HAP-1 (cell line): Measurements from ENCODE around the gene KCNK18.
"Not testable (repeated sequence)": the region's sequence is repeated elsewhere in the genome, so short reads cannot be mapped to it uniquely, and the experiment has no call there.

Experiments used
- DNase-seq, 2 experiments: peaks; one replicate each; pipeline ENCODE4 v3.0.0-alpha.2; 2016 to 2020; ENCODE audit warnings: low spot score in 2 of 2
- H3K27me3 ChIP-seq: fragments of 250-450 bp; sonication (Bioruptor Pico); 2 replicates; pipeline ENCODE4 v1.5.1; 2020; ENCODE audit warnings: low read depth, mild to moderate bottlenecking, moderate library complexity
- H3K36me3 ChIP-seq: fragments of 250-450 bp; sonication (Bioruptor Pico); replicated peaks from 2 replicates; pipeline ENCODE4 v1.5.1; 2020; ENCODE audit warnings: mild to moderate bottlenecking
- H3K4me1 ChIP-seq: fragments of 250-450 bp; sonication (Bioruptor Pico); 2 replicates; pipeline ENCODE4 v1.5.1; 2020; ENCODE audit warnings: mild to moderate bottlenecking
- H3K4me3 ChIP-seq: fragments of 250-450 bp; sonication (Bioruptor Pico); 2 replicates; pipeline ENCODE4 v1.5.1; 2020; ENCODE audit warnings: mild to moderate bottlenecking, moderate library complexity
- H3K9me3 ChIP-seq: fragments of 250-450 bp; sonication (Bioruptor Pico); 2 replicates; pipeline ENCODE4 v1.5.1; 2020; ENCODE audit warnings: mild to moderate bottlenecking, moderate library complexity
- in situ Hi-C: fragments of 300-500 bp; cut with MboI; formaldehyde crosslinking; loops from 3 replicates; pipeline ENCODE4 v1.14.3; 2020; ENCODE audit warnings: low sequenced_read_pairs, inconsistent platforms, mixed read lengths

The KCNK18 gene

DNA sequence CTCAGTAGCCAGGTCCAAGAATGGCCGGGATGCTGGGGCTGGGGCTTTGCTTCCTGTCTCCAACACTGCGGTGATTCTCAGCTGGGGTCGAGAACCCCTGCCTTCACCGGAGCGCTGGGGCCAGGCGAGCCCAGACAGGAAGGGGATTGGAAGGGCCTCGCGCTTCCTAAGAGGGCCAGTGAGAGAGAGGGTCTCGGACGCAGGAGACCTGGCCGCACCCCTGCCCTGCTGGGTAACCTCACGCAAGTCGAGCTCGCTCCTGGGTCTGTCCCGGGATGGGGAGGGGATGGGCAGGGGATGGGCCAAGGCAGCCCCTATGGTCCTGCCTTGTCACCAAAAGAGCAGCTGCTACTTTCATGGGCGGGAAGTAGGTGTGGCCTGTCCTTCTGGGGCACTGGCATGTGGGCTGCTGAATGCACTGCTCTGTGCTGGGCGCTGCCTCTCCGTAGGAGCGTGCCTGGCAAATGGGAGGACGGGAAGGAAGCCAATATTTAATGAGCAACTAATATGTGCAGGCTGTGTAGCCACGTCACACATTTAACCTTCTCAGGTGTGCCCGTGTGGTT is 20.0 kb downstream of the KCNK18 start:
- no peaks in the 10 kb centered on the region; the same call in 1 of the 2 replicates for H3K4me1 ChIP-seq
- in situ Hi-C loops, result loop anchor here (25.0 kb wide), 1 partner anchor 1020 kb away; no protein-coding TSS in a partner anchor
- H3K27me3 ChIP-seq, result peaks cover 2% of the 10 kb centered on the region; the same call in 1 of the 2 replicates
- H3K36me3 ChIP-seq, result no peaks in the 10 kb centered on the region
- no peaks in the 10 kb centered on the region for H3K9me3 ChIP-seq
- H3K4me3 ChIP-seq, result peak overlapping the region; percentile 29
- no peak for DNase-seq

DNA sequence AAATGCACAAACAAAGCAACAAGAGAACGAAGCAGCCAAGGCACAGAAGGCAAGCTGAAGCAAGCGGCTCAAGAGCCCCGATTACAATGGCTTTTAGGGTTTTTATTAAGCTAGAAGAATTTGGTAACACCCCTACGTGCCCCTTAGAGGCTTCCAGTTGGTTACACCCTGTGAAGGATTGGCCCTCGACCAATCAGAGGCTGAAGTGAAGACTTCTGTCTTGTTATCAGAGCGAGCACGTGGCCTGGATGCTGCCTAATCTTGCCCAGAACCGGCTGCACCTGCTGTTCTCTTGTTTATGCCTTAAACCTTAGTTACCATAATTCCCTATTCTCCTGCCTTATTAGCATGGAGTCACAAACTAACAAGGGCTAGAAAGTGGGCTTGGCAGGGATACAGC is 21.4 kb downstream of the KCNK18 start:
- Histone ChIP-seq H3K27me3 (peaks cover 2% of the 10 kb centered on the region; the same call in 1 of the 2 replicates), H3K9me3 (no peaks in the 10 kb centered on the region), H3K4me3 (no peak overlapping the region), H3K4me1 (no peaks in the 10 kb centered on the region; the same call in 1 of the 2 replicates), H3K36me3 (no peaks in the 10 kb centered on the region)
- DNase-seq, result peak in 1 of 2 experiments; percentile 16
- in situ Hi-C loops, result loop anchor here (25.0 kb wide), 1 partner anchor 1019 kb away; no protein-coding TSS in a partner anchor

DNA sequence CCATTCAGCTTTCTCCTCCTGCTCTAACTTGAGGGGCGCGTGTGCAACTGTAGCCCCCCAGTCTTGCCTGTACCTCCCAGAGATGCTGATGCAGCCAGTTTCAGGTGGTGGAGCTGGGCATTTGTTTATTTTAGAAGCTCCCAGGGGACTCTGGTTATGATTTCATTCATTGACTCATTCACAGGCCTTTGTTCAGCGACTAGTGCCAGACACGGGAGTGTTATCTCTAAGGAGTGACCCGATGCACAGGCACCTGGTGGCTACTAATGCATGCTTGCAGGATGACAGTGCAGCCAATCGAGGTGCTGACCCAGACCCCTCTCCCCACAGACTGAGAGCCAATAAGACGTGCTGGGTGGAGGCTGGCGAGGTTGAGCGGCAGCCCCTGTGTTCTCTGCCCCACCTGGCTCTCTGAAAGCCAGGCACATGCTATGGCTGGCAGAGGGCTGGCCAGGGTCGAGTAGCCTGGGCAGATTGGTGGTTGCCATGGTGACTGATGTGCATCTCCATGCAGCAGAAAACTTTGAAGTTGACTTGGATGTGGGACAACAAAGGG is 23.9 kb downstream of the KCNK18 start:
- H3K27me3 ChIP-seq, result peaks cover 1% of the 10 kb centered on the region; the same call in 1 of the 2 replicates
- in situ Hi-C loops, result loop anchor here (10.0 to 25.0 kb wide), 2 partner anchors 214 to 1016 kb away; no protein-coding TSS in a partner anchor
- no peak overlapping the region for H3K4me3 ChIP-seq
- no peaks in the 10 kb centered on the region for H3K36me3 ChIP-seq
- H3K9me3 ChIP-seq, result no peaks in the 10 kb centered on the region
- no peak for DNase-seq
- H3K4me1 ChIP-seq, result no peaks in the 10 kb centered on the region; the same call in 1 of the 2 replicates

DNA sequence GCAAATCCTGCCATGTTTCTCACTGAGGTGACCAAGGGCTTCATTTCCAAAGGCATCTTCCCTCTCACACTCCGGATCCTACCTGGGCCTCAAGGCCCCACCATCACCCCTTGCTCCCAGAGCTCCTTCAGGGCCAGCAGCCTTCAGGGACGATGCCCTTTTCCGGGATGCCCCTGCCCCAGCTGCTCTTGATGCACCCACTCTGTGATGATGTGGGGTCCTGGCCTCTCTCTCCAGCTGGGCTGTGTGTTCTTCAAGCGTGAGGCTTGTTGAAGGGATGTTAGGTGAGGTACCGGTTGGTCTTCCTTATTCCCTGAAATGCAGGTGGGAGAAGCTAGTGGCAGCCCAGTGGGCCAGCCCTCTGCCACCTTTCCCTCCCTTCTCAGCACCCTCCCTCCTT is 25.3 kb downstream of the KCNK18 start:
- no peaks in the 10 kb centered on the region for H3K27me3 ChIP-seq
- H3K36me3 ChIP-seq, result no peaks in the 10 kb centered on the region
- no peak overlapping the region for H3K4me3 ChIP-seq
- no peaks in the 10 kb centered on the region for H3K9me3 ChIP-seq
- DNase-seq, result no peak
- H3K4me1 ChIP-seq, result no peaks in the 10 kb centered on the region
- in situ Hi-C loops, result loop anchor here (10.0 to 25.0 kb wide), 2 partner anchors 212 to 1015 kb away; no protein-coding TSS in a partner anchor

DNA sequence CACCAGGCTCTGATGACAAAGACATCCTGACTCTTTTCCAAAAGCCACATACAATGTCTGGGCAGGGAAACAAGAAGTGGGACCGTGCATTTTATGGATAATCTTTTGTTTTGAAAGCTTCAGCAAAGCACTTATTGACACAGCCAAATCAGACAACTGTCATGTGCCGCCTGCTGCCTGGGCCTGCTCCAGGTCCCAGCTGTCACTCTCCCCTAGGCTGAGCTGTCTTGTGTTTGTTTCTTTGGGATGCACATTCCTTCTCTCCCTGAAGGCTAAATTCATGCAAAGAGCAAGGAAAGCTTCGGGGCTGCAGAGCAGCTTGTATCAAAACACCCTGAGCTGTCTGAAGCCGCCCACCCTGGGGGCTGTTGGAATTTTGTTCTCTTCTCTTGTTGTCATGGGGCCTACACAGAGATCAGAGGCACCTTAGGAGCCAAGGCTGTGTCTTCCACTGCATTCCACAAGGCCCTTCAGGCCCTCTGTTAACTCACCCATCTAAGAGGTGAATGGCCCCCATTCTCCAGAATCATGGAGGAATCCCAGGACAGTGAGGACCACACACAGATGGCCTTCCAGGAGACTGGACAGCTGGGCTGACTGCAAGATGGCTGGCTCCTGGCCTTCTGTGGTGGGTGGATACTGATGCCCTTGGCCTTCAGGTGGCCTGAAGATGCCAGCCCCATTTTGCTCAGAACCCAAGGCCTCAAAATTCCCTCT is 25.8 kb downstream of the KCNK18 start:
- Histone ChIP-seq H3K27me3 (no peaks in the 10 kb centered on the region), H3K36me3 (no peaks in the 10 kb centered on the region), H3K4me3 (no peak overlapping the region)

DNA sequence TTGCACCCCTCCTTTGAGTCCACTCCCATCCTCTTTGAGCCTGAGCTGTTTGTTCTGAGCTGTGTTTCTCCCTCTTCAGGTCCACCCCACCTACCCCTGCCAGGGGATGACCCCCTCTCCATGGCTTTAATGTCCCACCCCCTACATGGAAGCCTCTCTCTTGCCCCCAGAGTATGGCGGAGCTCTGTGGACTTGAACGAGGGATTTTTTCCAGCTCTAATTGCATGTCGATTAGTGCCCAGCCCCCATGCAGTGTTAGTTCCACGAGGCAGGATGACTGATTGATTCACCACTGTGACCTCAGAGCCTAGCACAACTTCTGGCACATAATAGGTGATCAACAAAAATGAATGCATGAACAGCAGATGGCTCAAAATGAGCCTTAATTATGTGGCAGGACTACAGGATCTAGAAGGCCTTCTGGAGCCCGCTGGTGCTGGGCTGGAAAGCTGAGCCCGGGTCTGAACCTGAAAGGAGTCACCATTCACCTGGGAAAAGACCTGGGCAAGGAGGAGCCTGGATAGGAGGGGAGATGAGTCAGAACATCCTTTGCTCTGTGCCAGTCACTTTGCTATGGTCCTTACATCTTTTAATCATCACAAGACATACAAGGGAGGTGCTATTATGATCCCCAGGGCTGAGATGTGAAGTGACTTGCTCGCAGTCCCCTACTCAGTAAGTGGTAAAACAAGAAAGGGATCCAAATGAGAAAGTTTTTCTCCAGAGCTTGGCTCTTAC is 26.6 kb downstream of the KCNK18 start:
- H3K4me3 ChIP-seq, result no peak overlapping the region
- no peaks in the 10 kb centered on the region for H3K36me3 ChIP-seq
- H3K4me1 ChIP-seq, result no peaks in the 10 kb centered on the region
- H3K27me3 ChIP-seq, result no peaks in the 10 kb centered on the region
- H3K9me3 ChIP-seq, result no peaks in the 10 kb centered on the region
- no peak for DNase-seq
- in situ Hi-C loops, result loop anchor here (10.0 to 25.0 kb wide), 2 partner anchors 211 to 1013 kb away; no protein-coding TSS in a partner anchor

More for the DNA sequence above, 25.8 kb downstream of the KCNK18 start:
- H3K9me3 ChIP-seq, result no peaks in the 10 kb centered on the region
- in situ Hi-C loops, result loop anchor here (10.0 to 25.0 kb wide), 2 partner anchors 212 to 1014 kb away; no protein-coding TSS in a partner anchor
- H3K4me1 ChIP-seq, result no peaks in the 10 kb centered on the region
- DNase-seq, result no peak

DNA sequence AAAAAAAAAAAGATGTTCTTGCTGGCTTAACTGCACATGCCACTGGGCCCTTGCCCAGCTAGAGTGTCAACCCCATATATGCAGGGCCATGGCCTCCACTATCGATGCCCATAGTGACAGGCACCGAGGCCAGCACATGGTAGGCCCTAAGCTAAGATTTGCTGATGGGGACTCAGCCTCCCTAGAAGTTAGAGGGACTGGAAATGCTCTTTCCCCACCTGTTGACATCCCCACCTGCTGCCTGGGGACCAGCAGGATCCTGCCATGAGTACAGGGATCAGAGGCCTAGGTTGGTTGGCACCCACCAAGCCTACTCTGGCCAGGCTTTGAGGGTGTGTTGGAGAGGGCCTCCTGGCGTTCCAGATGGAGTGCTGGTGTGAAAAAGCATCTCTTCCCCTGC is 27.6 kb downstream of the KCNK18 start:
- H3K4me3 ChIP-seq, result no peak overlapping the region
- in situ Hi-C loops, result loop anchor here (5.0 to 25.0 kb wide), 3 partner anchors 92 to 1012 kb away; no protein-coding TSS in a partner anchor
- H3K36me3 ChIP-seq, result no peaks in the 10 kb centered on the region
- no peak for DNase-seq
- H3K9me3 ChIP-seq, result no peaks in the 10 kb centered on the region
- no peaks in the 10 kb centered on the region for H3K27me3 ChIP-seq
- H3K4me1 ChIP-seq, result no peaks in the 10 kb centered on the region

DNA sequence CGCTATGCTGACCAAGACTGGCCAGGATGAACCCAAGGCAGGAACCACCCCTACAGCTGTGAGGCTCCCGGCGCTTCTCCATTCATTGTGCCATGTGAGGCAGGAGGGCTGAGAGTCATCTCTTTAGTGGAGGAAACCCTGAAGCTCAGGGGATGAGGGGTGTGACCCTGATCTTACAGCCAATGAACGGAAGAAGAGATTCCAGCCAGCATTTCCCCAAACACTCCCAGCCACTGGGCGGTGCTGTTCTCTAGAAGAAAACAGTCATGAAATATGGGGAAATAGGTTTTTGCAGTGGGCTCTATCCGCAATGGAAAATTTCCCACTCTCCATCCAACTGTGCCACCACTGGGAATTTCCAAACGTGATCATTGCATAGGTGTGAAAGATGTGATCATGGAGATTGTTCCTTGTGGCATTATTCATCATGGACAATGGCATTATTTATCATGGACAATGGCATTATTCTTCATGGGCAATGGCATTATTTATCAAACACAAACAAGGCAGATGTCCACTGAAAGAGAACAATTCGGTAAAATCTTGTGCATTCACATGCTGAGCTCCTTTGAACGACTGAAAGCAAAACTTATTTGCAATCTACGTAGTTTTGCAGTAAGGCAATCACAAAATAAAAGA is 29.6 kb downstream of the KCNK18 start:
- in situ Hi-C loops, result loop anchor here (5.0 to 10.0 kb wide), 2 partner anchors 90 to 208 kb away; no protein-coding TSS in a partner anchor
- Histone ChIP-seq H3K4me3 (no peak overlapping the region), H3K27me3 (no peaks in the 10 kb centered on the region), H3K36me3 (no peaks in the 10 kb centered on the region), H3K4me1 (no peaks in the 10 kb centered on the region), H3K9me3 (no peaks in the 10 kb centered on the region)
- DNase-seq, result peak in 1 of 2 experiments; percentile 54

DNA sequence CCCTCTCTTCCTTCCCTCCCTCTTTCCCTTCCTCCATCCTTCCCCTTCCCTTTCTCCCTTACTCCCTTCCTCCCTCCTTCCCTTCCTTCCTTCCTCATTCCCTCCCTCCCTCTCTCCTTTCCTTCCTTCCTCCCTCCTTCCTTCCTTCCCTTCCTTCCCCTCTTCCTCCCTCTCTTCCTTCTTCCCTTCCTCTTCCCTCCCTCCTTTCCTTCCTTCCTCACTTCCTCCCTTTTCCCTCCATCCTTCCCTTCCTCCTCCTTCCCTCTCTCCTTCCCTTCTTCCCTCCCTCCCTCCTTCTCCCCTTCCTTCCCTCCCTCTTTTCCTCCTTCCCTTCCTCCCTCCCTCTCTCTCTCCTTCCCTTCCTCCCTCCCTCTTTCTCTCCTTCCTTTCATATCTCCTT is 30.9 kb downstream of the KCNK18 start:
- Histone ChIP-seq H3K4me3 (no peak overlapping the region), H3K36me3 (no peaks in the 10 kb centered on the region), H3K27me3 (no peaks in the 10 kb centered on the region), H3K4me1 (no peaks in the 10 kb centered on the region), H3K9me3 (no peaks in the 10 kb centered on the region)
- no peak for DNase-seq
- in situ Hi-C loops, result loop anchor here (5.0 to 10.0 kb wide), 2 partner anchors 89 to 207 kb away; no protein-coding TSS in a partner anchor

DNA sequence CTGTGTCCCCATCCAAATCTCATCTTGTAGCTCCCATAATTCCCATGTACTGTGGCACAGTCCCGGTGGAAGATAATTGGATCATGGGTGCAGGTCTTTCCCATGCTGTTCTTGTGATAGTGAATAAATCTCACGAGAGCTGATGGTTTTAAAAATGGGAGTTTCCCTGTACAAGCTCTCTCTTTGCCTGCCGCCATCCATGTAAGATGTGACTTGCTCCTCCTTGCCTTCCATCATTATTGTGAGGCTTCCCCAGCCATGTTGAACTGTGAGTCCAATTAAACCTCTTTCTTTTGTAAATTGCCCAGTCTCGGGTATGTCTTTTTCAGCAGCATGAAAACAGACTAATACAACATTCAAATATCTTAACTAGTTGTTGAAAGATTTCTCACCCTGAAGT is 32.8 kb downstream of the KCNK18 start:
- H3K9me3 ChIP-seq, H3K27me3 ChIP-seq, DNase-seq, H3K4me3 ChIP-seq, H3K36me3 ChIP-seq, H3K4me1 ChIP-seq, in situ Hi-C loops: not testable (repeated sequence)

DNA sequence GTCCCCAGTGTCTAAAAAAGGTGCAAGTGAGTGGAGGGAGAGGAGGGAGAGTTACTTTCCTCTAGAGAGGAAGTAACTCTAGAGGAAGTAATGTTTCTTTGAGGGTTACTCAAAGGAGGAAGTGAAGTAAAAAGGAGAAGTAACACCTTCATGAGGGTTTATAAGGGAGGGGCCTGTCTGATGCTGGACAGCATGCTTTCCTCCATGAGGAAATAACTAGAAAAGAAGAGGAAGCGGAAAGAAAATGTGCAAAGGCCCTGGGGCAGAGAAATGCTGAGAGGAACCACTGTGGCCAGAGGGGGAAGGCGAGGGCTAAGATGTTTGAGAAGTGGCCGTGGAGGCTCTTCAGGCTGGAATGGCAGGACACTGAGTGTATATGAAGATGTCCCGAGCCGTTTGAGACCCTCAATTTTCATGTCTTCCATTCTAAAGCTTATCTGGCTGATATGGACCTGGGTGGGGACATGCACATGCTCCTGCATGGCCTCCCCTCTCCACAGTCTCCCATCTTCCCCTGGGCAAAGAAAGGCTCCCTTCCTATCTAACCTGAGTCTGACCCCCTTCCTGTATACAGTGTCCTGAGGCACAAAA is 40.2 kb downstream of the KCNK18 start:
- H3K27me3 ChIP-seq, result peaks cover 4% of the 10 kb centered on the region; the same call in 1 of the 2 replicates
- in situ Hi-C loops, result no loop called here
- H3K36me3 ChIP-seq, result no peaks in the 10 kb centered on the region
- H3K4me1 ChIP-seq, result no peaks in the 10 kb centered on the region; the same call in 1 of the 2 replicates
- no peaks in the 10 kb centered on the region for H3K9me3 ChIP-seq
- DNase-seq, result no peak
- no peak overlapping the region for H3K4me3 ChIP-seq

DNA sequence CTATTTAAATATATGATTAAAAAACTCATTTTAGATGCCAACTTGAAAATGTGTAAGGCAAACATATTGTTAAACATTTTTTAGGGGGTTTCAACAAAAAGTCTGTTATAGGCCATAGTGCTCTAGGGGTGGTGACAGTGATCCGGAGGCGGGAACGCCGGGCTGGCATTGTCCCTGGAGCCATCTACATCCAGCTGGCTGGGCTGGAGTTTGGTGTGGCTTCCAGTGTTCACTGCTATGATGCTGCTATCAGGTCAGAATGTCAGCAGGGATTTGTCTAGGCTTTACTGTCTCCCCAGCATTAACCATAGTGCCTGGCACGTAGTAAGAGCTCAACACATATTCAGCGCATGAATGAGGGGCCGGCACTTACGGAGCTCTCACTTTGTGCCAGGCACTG is 41.8 kb downstream of the KCNK18 start:
- H3K9me3 ChIP-seq, result no peaks in the 10 kb centered on the region
- H3K27me3 ChIP-seq, result no peaks in the 10 kb centered on the region
- no peaks in the 10 kb centered on the region for H3K4me1 ChIP-seq
- DNase-seq, result no peak
- no peaks in the 10 kb centered on the region for H3K36me3 ChIP-seq
- H3K4me3 ChIP-seq, result no peak overlapping the region
- in situ Hi-C loops, result no loop called here
